CD1c-positive myeloid dendritic cell (primary cell): Measurements from ENCODE around the gene KCNAB3.
A peak's percentile ranks its signal among the peaks of the same experiment; 100 is the strongest.

Experiments
- DNase-seq: peaks from one replicate; pipeline ENCODE4 v3.0.0-alpha.2; 2016; ENCODE audit errors: extremely low spot score

KCNAB3 gene

DNA sequence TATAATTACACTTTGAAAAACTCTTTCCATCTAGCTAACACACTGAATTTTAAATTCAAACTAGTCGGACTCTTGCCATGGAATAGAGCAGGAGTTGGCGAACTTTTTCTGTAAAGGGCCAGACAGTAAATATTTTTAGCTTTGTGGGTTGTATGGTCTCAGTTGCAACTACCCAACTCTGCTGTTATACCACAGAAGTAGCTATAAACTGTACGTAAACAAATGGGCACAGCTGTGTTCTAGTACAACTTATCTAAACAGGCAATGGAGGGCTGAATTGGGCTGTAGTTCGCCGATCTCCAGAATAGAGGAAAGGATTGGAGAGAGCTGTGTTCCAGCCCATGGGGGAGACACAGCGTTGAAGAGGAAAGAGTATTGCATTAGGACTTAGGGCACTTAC, 11.1 kb upstream of the KCNAB3 start:
- DNase-seq = no peak

DNA sequence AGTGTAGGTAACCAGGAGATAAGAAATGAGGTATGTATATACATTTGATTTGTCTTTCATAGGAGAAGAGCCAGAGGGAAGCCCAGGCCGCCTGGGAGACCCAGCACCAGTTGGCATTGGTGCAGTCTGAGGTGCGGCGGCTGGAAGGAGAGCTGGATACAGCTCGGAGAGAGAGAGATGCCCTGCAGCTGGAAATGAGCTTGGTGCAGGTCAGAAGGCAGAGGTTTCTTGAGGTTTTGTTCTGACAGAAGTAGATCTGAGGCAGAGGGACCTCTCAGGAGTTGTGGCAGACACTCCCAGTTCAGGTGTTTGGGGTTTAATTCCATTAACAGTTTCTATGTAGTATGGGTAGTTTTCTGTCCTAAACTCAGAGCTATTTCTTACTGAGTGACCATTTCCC, 10.4 kb upstream of the KCNAB3 start:
- no peak for DNase-seq

DNA sequence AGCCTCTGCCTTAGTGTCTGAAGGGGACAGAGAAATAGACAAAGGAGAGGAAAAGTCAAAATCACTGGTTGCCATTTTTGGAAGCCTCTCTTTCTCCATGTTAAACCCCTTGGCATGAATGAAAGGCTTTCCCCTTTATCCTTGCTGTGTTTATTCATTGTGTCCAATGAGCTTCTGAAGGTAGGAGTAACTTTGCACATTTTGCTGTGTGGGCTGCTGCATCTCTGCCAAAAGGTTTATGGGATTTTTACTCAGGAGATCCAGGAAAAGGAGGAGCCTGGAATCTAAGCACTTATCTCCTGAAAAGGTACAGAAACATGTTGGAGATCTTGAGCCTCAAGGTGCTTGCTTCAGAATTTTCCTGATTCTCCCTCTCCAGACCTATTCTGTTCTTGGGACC, 6.2 kb upstream of the KCNAB3 start:
- no peak for DNase-seq

DNA sequence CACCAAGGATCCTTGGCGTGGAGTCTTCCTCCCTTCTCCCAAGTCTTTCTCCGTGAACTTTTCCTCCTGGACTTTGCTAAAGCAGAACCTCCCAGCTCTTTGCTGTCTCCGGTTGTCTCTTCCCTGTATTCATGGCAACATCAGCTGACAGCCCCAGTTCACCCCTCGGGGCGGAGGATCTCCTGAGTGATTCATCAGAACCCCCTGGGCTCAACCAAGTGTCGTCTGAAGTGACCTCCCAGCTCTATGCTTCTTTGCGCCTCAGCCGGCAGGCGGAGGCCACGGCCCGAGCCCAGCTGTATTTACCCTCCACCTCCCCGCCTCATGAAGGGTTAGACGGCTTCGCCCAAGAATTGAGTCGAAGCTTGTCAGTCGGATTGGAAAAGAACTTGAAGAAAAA, 3.3 kb upstream of the KCNAB3 start:
- peak; percentile 72 for DNase-seq

DNA sequence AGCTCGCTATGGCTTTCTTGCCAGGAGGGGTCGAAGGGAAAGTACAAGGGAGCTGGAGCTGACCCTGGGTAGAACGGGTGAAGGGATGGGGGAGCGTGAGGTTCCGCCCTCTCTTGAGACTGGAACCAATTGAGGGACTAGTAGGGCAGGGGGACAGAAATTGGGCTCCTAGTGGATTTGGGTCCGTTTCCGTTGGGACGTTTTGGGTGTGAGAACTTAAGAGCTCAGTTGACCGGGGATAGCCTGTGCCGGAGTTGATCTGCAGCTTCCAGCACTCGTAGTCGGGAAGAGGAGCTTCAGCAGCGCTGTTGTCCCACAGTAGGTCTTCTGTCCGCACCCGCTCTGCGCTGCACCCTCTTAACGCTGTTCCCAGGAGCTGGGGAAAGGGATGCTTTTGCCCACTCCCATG, 2.8 kb upstream of the KCNAB3 start:
- peak; percentile 42 for DNase-seq

DNA sequence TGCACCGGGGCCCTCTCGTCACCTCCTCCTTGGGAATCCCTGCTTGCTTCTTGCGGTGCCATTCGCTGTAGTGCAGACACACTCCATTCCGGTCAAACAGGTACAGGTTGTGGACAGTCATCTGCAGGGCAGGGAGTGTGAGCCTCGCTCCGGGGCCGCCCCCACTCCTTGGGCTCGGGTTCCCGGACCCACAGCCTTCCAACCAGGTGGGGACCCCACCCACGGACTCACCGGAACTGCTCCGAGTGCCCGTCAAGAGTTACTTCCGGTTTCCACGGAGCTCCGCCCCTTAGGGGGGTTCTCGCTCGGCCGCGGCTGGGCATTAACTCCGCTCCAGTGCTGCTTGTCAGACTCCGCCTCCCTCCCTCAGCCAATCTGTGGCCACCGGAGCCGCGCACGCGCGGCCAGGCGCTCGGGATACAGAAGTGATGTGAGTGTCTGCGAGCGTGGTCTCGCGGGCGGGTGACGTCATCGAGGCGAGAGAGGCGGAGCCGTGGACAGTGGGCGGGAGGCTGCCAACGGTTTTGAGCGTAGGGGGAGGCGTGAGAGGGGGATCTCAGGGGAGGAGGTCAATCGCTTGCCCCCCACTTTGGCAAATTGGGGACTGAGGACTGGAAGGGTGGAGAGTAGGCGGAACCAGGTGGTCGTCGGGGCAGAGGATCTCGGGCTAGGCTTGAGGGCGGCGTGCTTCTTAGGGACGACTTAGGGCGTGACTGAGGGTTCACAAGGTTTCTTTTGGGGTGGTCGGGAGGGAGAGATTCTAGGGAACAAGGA, 2.2 kb upstream of the KCNAB3 start, which contains the start of the genes CNTROB and TRAPPC1:
CNTROB (plus strand) TSS at position 498 of the 774 bp plus-strand sequence. CDS start 874 bp downstream, outside the sequence.
TRAPPC1 (minus strand) TSS at position 238 of the 774 bp plus-strand sequence; CDS start at position 121, 117 bp downstream.
- DNase-seq = peak; percentile 99

DNA sequence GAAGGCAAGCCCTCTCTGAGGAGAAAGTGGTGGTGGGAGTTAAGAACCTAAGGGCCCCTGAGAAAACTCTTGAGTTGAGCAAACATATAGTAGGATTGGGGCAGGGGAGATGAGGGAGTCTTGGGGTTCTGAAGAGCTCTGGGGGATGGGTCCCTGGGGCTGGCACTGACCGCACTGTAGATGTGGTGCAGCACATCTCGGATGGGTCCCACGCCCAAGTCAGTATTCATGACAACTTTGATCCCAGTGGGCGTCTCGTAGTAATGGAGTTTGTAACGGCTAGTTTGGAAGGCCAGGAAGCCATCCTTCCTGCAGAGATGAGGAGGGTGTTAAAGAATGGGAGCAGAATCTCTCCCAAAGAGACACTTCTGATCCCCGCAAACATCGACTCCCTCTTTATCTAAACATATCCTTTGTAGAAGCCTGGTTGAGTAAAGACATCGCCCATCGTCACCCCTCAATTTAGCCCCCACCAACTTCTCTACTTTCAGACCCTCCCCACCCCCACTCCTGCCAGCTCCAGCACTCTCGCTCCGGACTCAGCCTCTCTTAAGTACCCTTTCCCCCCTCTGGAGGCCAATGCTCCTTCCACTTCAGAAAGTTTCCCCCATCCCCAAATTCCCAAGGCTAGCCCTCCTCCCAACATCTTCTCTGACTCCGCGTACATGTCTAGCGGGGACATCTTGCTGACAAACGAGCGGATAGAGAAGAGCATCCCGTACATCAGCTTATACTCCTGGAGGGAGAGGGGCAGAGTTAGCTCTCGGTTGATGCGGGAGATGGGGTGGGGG, 1.4 kb upstream of the KCNAB3 start:
- no peak for DNase-seq

DNA sequence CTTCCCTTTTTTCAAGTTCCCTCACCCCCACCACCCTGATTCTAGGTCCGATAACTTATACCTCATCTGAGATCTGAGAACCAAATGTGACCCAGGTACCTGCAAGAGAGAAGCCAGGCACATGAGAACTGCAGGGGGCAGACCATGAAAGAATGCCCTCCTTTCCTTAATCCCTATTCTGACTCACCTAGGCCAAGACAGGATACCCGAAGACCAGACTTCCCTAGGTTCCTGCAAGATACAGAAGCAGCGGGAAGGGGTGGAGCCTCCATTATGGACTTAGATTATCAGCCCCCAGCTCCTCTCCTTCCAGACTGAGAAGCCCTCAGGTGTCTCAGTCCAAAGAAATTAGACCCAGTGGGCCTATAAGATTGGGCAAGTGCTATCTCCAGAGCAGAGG, 2.1 kb downstream of the KCNAB3 start:
- no peak for DNase-seq

DNA sequence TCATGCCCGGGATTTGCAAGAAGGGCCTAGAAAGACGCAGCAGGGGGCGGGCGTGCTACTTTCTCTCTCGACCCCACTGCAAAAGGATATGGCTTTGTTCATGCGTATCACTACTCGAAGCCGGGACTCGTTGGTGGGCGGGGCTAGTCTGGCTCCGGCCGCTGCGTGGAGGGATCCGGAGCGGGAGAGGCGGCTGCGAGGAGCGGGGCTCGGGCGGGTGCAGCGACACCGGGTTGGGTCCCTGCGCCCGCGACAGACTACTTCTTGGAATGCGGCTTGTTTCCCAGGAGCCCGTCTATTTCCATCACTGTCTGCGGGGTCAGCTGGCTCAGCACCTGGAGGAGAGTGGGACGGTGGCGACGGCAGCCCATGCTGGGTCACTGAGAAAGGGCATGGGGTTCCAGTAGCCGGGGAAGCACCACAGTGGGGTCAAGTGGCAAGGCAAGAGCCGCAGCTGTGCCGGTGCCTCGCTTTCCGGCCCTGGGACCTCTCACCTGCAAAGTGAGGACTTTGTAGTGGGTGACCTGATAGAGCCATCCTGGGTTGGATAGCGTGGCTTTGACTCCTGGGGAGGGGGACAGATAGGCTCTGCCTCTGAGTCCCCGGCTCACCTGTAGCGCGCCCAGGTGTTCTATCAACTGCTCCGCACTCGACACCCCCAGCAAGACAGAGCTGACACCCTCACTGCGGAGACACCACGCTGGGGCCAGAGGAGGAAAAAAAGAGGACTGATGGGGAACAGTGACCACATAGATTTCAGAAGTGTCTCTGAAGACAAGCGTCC, 6.6 kb downstream of the KCNAB3 start:
- DNase-seq = peak; percentile 73

DNA sequence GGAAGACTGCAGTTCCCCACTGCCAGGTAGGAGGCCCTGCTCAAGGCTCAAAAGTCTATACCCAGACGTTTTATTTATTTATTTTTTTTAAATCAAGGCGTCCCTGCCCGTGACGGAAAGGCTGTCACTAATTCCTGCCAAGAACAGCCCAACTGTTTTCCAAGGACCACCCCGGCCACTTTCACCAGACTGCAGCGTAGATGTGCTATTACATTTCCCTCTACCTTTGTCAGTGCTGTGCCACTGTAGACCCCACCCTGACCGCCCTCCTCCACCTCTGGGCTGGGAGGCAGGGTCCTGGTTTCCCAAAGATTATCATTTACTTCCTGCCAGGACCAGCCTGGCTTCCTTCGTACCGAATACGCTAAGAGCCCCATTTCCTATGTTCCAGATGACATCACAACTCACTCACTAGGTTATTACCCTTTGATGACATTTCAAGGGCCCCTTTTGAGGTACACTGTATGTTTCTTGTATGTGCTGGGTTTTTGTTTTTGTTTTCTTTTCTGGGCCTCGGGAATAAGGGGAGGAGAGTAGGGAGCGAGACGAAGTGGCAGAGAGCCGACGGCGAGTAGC, 7.3 kb downstream of the KCNAB3 start:
- DNase-seq = no peak

DNA sequence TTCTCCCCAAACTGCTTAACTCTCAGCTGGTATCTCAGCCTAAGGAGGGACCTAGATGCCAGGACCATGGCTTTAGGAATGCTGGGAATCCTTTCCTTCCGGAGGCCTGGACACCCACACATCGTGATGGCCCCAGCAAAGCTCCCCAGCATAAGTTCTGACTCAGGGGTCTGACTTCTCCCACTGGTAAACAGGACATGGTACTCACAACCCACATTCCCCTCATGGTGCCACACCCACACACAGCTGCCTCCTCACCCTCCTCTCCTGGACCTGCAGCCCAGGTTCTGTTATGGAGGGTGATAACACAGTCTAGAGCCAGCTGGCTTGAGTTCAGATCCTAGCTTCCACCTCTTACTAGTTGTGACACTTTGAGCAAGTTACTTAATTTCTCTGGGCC, 12.8 kb downstream of the KCNAB3 start:
- DNase-seq = no peak

DNA sequence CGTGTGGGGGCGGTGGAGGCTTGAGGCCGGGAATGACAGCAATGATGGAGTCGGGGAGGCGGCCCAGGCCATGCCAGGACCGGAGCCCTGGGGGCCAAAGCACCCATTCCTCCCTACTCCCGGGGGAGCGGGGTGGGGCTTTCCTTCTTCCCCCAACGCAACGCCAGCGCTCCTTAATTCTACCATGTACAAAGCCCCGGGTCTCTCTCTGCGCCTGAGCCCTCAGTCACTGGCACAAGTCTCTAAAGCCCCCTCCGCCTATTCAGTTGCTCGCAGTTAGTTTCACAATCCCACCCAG, 13.3 kb downstream of the KCNAB3 start:
- no peak for DNase-seq

DNA sequence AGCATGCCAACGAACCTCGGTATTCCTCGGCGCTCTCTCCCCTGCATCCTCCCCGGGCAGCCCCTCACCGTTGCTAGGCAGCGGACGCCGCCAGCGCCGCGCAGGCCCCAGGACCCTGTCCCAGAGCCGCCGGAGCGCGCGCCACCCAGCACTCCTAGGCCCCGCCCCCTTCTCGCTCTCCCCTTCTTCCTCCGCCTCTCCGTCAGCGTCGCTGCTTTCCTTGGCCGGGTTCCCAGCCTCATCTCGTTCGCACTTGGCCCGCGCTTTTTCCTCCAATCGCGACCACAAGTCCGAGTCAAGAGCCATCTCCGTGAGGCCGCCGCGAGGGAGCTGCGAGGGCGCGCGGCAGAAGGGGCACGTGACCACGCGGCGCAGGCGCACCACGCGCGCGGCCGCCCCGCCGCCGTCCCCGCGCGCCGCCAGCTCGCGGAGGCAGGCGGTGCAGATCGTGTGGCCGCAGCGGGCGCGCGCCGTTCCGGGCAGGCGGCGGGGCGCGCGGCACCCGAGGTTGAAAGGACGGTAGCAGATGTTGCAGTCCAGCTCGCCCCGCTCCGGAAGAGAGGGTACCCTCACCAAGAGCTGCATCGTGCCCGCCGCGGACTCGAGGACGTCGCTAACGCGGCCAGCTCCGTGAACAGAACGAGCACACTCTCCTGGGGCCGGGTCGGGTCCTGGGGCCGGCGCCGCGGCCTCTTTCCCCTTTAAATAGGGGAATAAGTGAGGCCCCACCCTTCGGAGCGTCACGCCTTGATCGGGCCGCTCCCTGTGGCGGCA, 13.9 kb downstream of the KCNAB3 start, which contains the start of gene RNF227:
RNF227 (minus strand) TSS at position 679 of the 774 bp plus-strand sequence; CDS start at position 585, 94 bp downstream.
- DNase-seq = peak; percentile 89

DNA sequence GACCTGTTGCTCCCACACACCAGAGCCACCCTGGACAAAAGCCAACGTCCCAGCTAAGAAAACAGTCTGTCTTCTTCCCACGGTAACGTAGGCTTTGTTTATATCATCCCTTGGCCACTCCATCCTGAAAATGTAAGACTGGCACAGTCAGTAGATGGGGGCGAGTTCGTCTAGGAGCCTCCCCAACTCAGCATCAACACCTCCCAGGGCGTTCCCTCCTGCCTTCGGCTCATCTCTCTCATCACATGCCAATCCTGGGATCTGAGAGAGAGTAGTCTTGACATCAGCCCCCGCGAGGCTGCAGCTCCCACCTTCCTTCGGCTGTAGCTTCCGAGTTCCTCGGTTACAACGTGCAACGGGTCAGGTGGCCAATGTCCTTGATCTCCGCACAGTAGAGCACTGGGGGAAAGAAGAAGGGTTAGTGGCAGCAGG, 14.5 kb downstream of the KCNAB3 start:
- DNase-seq = peak; percentile 53

DNA sequence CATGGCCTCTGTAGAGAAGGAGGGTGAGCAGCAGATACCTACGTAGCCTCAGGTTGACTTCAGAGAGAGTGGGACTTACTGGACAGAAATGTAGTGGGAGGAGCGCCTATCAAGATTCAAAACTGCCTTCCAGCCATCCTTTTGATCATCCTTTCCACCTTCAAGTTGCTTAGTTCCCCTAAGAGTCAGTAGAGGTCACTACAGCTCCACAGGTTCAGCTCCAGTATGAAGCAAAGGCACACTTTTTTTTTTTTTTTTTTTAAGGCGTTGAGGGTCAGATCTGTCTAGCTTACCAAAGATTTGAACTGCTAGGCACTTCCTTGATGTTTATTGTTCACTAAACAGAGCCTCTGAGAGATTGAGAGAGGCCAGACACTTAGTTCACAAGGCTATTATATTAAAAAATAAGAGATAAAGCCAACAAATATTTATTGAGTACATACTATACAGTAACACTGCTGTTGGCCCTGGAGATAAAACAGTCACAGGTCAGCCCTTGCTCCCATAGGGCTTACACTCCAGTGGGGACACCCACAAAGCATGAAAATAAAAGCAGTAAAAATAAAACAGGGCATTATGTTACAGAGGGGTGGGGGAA, 16.6 kb downstream of the KCNAB3 start:
- peak; percentile 72 for DNase-seq

DNA sequence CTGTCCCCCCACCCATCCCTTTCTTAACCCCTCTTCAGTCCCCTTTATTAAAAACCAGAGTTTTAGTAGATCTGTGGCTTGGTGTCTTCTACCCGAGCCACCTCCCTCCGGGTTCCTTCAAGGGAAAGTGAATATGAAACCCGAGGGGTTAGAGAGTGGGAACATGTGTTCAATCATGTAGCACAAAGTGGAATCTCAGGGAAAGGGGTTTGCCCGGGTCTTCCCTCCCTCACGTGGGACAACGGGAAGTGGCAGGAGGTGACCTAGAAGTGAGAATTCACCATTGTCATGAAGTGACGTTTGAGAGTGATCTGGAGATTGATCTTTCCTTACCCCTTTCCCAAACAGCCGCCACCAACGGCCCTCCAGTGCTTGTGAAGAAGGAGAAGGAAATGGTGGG, 18.5 kb downstream of the KCNAB3 start:
- DNase-seq = no peak

DNA sequence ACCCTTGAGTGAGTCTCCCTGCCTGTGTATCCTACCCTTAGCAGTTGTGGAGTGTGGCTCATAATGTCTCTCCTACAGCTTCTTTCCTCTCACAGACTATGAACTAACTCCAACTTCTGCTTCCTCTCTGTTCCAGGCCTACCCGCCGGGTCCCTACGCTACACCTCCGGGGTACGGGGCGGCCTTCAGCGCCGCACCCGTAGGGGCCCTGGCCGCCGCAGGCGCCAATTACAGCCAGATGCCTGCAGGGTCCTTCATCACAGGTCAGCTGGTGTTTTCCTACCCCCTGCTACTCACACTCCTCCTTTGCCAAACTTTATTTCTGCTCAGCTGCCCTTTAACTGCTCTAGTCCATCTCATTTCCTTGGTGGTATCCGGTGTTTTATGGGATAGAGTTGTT, 18.9 kb downstream of the KCNAB3 start:
- DNase-seq = no peak

DNA sequence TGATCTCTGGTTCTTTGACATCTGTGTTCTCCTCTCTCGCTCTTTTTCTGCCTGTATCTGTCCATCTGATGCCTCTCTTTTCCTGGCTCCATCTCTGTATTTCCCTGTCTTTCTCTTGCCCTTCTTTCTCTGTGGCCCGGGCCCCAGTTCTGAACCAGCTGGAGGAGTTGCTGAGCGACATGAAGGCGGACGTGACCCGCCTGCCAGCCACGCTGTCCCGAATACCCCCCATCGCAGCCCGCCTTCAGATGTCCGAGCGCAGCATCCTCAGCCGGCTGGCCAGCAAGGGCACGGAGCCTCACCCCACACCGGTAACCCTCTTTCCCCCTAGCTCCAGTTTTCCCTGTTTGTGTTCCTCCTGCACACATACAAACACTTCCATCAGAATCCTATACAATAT, 19.4 kb downstream of the KCNAB3 start:
- no peak for DNase-seq

DNA sequence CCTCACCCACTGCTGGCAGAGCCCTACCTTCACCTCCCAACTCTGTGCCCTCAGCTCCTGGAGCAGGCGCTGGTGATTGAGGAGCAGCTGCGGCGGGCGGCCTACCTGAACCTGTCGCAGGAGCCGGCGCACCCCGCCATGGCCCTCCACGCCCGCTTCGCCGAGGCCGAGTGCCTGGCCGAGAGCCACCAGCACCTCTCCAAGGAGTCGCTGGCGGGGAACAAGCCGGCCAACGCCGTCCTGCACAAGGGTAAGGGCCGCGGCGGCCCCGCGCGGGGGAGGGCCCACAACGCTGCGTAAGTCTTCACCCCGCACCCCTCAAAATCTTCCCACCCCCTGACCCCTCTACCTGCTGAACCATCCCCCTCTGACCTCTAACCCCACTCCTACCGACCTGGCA, 20.6 kb downstream of the KCNAB3 start:
- DNase-seq = no peak
